Measurements from ENCODE around the gene PDE6D.
"Not testable (repeated sequence)": the region's sequence is repeated elsewhere in the genome, so short reads cannot be mapped to it uniquely, and the experiment has no call there.

Gene PDE6D

GRCh38 chr2:231748153-231748896 is 32.8 kb downstream of the PDE6D start:
- not testable (repeated sequence) for H3K4me3 Mint-ChIP-seq; H3K9me3 Mint-ChIP-seq; H3K4me1 Mint-ChIP-seq; H3K27me3 Mint-ChIP-seq; ATAC-seq; H3K36me3 Mint-ChIP-seq (ENCODE audit: low read depth); DNase-seq; H3K27ac Mint-ChIP-seq

- H3K36me3 Mint-ChIP-seq (ENCODE audit: low read depth), result no peaks in the 10 kb centered on the region
- ATAC-seq (no peak), DNase-seq (no peak)
- no peak overlapping the region for H3K4me3 Mint-ChIP-seq
- H3K9me3 Mint-ChIP-seq, result no peaks in the 10 kb centered on the region
- H3K27ac Mint-ChIP-seq, result no peak overlapping the region
- no peaks in the 10 kb centered on the region for H3K27me3 Mint-ChIP-seq
- no peaks in the 10 kb centered on the region for H3K4me1 Mint-ChIP-seq
Observed at GRCh38 chr2:231745303-231746038, 35.6 kb downstream of the PDE6D start.

- Mint-ChIP-seq H3K4me3 (no peak overlapping the region), H3K27me3 (no peaks in the 10 kb centered on the region), H3K9me3 (no peaks in the 10 kb centered on the region), H3K36me3 (ENCODE audit: low read depth) (peaks cover under 1% of the 10 kb centered on the region), H3K4me1 (no peaks in the 10 kb centered on the region), H3K27ac (no peak overlapping the region)
- no peak for ATAC-seq
- DNase-seq, result no peak
Observed at GRCh38 chr2:231743376-231744116, 37.5 kb downstream of the PDE6D start.

- Mint-ChIP-seq H3K4me1 (no peaks in the 10 kb centered on the region), H3K4me3 (no peak overlapping the region), H3K9me3 (no peaks in the 10 kb centered on the region), H3K36me3 (ENCODE audit: low read depth) (peaks cover 12% of the 10 kb centered on the region), H3K27ac (no peak overlapping the region), H3K27me3 (no peaks in the 10 kb centered on the region)
- ATAC-seq (no peak), DNase-seq (no peak)
Observed at GRCh38 chr2:231737761-231738160, 43.3 kb downstream of the PDE6D start.

- DNase-seq, result no peak
- no peak for ATAC-seq
- H3K27me3 Mint-ChIP-seq, result no peaks in the 10 kb centered on the region
- no peaks in the 10 kb centered on the region for H3K9me3 Mint-ChIP-seq
- no peaks in the 10 kb centered on the region for H3K4me1 Mint-ChIP-seq
- H3K27ac Mint-ChIP-seq, result no peak overlapping the region
- no peak overlapping the region for H3K4me3 Mint-ChIP-seq
- H3K36me3 Mint-ChIP-seq (ENCODE audit: low read depth), result peaks cover 6% of the 10 kb centered on the region
Observed at GRCh38 chr2:231732604-231733003, 48.5 kb downstream of the PDE6D start.

- Mint-ChIP-seq H3K36me3 (ENCODE audit: low read depth) (peaks cover 2% of the 10 kb centered on the region), H3K27ac (no peak overlapping the region), H3K9me3 (no peaks in the 10 kb centered on the region), H3K4me3 (no peak overlapping the region), H3K27me3 (no peaks in the 10 kb centered on the region), H3K4me1 (no peaks in the 10 kb centered on the region)
- no peak for DNase-seq
- no peak for ATAC-seq
Observed at GRCh38 chr2:231727621-231728020, 53.5 kb downstream of the PDE6D start.

GRCh38 chr2:231726276-231726675 is 54.8 kb downstream of the PDE6D start:
- Mint-ChIP-seq H3K4me3 (no peak overlapping the region), H3K9me3 (no peaks in the 10 kb centered on the region), H3K27me3 (no peaks in the 10 kb centered on the region), H3K27ac (no peak overlapping the region), H3K4me1 (no peaks in the 10 kb centered on the region), H3K36me3 (ENCODE audit: low read depth) (no peaks in the 10 kb centered on the region)
- ATAC-seq (no peak), DNase-seq (no peak)

GRCh38 chr2:231725476-231725875 is 55.6 kb downstream of the PDE6D start:
- Mint-ChIP-seq H3K4me1 (no peaks in the 10 kb centered on the region), H3K27me3 (no peaks in the 10 kb centered on the region), H3K9me3 (no peaks in the 10 kb centered on the region), H3K4me3 (no peak overlapping the region), H3K36me3 (ENCODE audit: low read depth) (no peaks in the 10 kb centered on the region), H3K27ac (no peak overlapping the region)
- DNase-seq, result no peak
- ATAC-seq, result no peak

- Mint-ChIP-seq H3K27me3 (no peaks in the 10 kb centered on the region), H3K4me1 (no peaks in the 10 kb centered on the region), H3K27ac (no peak overlapping the region), H3K9me3 (no peaks in the 10 kb centered on the region), H3K36me3 (ENCODE audit: low read depth) (no peaks in the 10 kb centered on the region), H3K4me3 (no peak overlapping the region)
- ATAC-seq (no peak), DNase-seq (no peak)
Observed at GRCh38 chr2:231722721-231723307, 58.3 kb downstream of the PDE6D start.

- no peak for DNase-seq
- no peak overlapping the region for H3K27ac Mint-ChIP-seq
- no peak overlapping the region for H3K4me3 Mint-ChIP-seq
Observed at GRCh38 chr2:231720987-231721966, 59.8 kb downstream of the PDE6D start.

GRCh38 chr2:231720292-231720986 is 60.6 kb downstream of the PDE6D start:
- H3K36me3 Mint-ChIP-seq (ENCODE audit: low read depth), result no peaks in the 10 kb centered on the region
- no peaks in the 10 kb centered on the region for H3K9me3 Mint-ChIP-seq
- no peaks in the 10 kb centered on the region for H3K27me3 Mint-ChIP-seq
- peaks cover 8% of the 10 kb centered on the region for H3K4me1 Mint-ChIP-seq
- ATAC-seq (no peak), DNase-seq (no peak)
- H3K4me3 Mint-ChIP-seq, result no peak overlapping the region
- no peak overlapping the region for H3K27ac Mint-ChIP-seq

More at GRCh38 chr2:231720987-231721966, 59.8 kb downstream of the PDE6D start:
- Mint-ChIP-seq H3K27me3 (no peaks in the 10 kb centered on the region), H3K9me3 (no peaks in the 10 kb centered on the region), H3K36me3 (ENCODE audit: low read depth) (no peaks in the 10 kb centered on the region), H3K4me1 (peaks cover 5% of the 10 kb centered on the region)
- ATAC-seq, result no peak

GRCh38 chr2:231718799-231719198 is 62.3 kb downstream of the PDE6D start:
- DNase-seq (no peak), ATAC-seq (no peak)
- Mint-ChIP-seq H3K27me3 (no peaks in the 10 kb centered on the region), H3K4me1 (peaks cover 17% of the 10 kb centered on the region), H3K9me3 (no peaks in the 10 kb centered on the region), H3K27ac (no peak overlapping the region), H3K4me3 (no peak overlapping the region), H3K36me3 (ENCODE audit: low read depth) (peaks cover 1% of the 10 kb centered on the region)
